ENCODE measurements around the gene TUBB3. TPM values are rescaled to one million over a fixed set of nuclear protein-coding genes. Genes with fewer than 3 reads are reported as not detected.

Gene TUBB3
- total RNA-seq, 4 donors from 2014 or later = 1.9 to 7.4 (median 3.9) TPM

DNA sequence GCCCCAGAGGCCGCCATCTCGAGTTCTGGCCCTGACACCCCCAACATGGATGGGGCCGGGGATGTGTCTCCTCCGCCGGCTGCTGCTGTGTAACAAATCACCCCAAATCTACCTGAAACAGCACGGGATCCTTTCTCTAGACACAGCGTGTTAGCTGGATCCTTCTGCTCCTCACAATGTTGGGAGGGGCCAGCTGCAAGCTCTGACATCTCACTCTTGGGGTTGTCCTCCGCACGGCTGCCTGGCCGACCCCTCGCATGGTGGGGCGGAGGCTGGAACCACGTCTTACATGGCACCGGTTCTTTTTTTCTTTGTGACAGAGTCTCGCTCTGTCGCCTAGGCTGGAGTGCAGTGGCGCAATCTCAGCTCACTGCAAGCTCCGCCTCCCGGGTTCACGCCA is 13.8 kb downstream of the TUBB3 start:
- TF ChIP-seq, protein P1, sequence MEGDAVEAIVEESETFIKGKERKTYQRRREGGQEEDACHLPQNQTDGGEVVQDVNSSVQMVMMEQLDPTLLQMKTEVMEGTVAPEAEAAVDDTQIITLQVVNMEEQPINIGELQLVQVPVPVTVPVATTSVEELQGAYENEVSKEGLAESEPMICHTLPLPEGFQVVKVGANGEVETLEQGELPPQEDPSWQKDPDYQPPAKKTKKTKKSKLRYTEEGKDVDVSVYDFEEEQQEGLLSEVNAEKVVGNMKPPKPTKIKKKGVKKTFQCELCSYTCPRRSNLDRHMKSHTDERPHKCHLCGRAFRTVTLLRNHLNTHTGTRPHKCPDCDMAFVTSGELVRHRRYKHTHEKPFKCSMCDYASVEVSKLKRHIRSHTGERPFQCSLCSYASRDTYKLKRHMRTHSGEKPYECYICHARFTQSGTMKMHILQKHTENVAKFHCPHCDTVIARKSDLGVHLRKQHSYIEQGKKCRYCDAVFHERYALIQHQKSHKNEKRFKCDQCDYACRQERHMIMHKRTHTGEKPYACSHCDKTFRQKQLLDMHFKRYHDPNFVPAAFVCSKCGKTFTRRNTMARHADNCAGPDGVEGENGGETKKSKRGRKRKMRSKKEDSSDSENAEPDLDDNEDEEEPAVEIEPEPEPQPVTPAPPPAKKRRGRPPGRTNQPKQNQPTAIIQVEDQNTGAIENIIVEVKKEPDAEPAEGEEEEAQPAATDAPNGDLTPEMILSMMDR (IDR thresholded peaks at IDR 0.05) = no peak
- TF ChIP-seq POLR2A (IDR thresholded peaks at IDR 0.05) = no peak
- intact Hi-C loops (cut with DNase I; ENCODE audit: low total_unique reads) = no loop called here
- DNase-seq (ENCODE audit: low spot score in 2 of 2) = no peak
- WGBS, 2 donors = 95% methylated on average over 20 of the region's 20 CpGs
- no peak overlapping the region for H3K4me3 ChIP-seq (ENCODE audit: low read depth, poor library complexity, severe bottlenecking)

DNA sequence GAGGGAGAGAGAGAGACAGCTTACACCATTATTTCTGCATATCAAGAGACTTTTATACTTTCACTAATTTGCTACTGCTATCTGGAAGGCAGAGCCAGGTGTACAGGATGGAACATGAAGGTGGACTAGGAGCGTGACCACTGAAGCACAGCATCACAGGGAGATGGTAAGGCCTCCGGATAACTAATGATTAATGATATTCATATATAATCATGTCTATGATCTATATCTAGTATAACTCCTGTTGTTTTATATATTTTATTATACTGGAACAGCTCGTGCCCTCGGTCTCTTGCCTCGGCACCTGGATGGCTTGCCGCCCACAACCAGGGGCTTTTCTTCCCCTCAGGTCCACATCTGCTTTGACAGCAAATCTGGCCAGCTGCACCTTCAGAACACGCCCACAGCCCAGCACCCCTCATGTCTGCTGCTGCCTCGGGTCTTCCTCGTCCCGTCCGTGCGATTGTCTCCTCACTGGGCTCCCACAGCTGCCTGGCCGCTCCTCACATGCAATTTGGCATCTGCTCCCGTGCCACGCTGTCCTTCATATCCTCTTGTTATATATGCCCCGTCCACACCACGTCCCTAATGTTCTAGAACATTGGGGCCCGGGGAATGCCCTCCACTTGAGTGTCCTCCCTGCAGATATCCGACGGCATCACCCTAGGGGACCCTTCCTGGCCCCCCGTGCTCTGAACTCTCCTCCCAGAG is 15.2 kb downstream of the TUBB3 start:
- H3K4me3 ChIP-seq (ENCODE audit: low read depth, poor library complexity, severe bottlenecking) = no peak overlapping the region
- DNase-seq (ENCODE audit: low spot score in 2 of 2) = no peak
- intact Hi-C loops (cut with DNase I; ENCODE audit: low total_unique reads) = no loop called here
- TF ChIP-seq, protein P1 (IDR thresholded peaks at IDR 0.05) = no peak
- no peak for TF ChIP-seq POLR2A (IDR thresholded peaks at IDR 0.05)
- 70% methylated on average over 21 of the region's 21 CpGs for WGBS, 2 donors

DNA sequence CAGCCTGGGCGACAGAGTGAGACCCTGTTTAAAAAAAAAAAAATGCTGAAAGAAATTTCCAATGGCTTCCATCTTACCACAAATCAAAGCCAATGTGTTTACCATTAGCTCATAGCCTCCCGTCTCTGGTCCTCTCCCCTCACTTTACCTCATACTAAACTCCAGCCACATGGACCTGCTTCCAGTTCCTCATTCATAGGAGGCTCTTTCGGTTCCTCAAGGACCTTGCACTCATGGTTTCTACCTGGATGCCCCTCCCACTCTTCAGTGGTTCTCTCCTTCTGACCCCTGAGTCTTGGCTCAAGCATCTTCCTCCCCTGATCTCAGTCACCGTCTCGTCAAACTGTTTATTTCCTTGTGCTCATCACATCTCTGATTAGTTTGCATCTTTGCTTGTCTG is 21.6 kb downstream of the TUBB3 start:
- WGBS, 2 donors = 70 to 81% methylated on average over 5 of the region's 5 CpGs
- no peak overlapping the region for H3K4me3 ChIP-seq (ENCODE audit: low read depth, poor library complexity, severe bottlenecking)
- no peak for DNase-seq (ENCODE audit: low spot score in 2 of 2)
- TF ChIP-seq, protein P1 (IDR thresholded peaks at IDR 0.05) = no peak
- no peak for TF ChIP-seq POLR2A (IDR thresholded peaks at IDR 0.05)
- intact Hi-C loops (cut with DNase I; ENCODE audit: low total_unique reads) = no loop called here

DNA sequence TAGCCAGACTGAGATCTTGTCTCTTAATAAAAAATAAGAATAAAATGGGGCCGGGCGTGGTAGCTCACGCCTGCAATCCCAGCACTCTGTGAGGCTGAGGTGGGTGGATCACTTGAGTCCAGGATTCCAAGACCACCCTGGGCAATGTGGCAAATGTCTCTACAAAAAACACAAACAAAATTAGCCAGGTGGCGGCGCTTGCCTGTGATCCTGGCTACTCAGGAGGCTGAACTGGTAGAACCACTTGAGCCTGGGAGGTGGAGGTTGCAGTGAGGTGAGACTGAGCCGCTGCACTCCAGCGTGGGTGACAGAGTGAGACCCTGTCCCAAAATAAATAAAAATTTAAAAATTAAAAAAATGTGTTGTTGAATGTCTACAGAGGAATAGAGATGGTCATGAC is 22.5 kb downstream of the TUBB3 start:
- 45 to 58% methylated on average over 7 of the region's 7 CpGs for WGBS, 2 donors

DNA sequence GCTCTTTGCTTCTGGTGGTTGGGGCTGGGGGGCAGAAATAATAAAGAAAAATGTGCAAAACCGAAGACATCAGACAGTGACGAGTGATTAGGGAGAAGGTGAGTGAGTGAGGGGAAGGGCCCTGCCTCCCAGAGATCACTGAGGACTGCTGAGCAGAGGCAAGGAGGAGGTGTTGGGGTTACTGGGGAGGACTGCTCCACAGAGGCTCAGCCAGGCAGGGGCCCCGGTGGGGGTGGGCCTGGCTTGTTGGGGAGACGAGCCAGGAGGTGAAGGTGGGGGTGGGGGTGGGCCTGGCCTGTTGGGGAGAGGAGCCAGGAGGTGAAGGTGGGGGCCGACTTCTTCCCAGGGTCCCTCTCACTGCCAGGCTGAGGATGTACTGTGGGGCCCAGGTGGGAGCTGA is 23.4 kb downstream of the TUBB3 start:
- DNase-seq (ENCODE audit: low spot score in 2 of 2) = no peak
- H3K4me3 ChIP-seq (ENCODE audit: low read depth, poor library complexity, severe bottlenecking) = no peak overlapping the region
- intact Hi-C loops (cut with DNase I; ENCODE audit: low total_unique reads) = no loop called here
- 59 to 60% methylated on average over 5 of the region's 5 CpGs for WGBS, 2 donors
- no peak for TF ChIP-seq POLR2A (IDR thresholded peaks at IDR 0.05)
- TF ChIP-seq, protein P1 (IDR thresholded peaks at IDR 0.05) = no peak

More for the DNA sequence above, 22.5 kb downstream of the TUBB3 start:
- no peak overlapping the region for H3K4me3 ChIP-seq (ENCODE audit: low read depth, poor library complexity, severe bottlenecking)
- TF ChIP-seq, protein P1 (IDR thresholded peaks at IDR 0.05) = no peak
- TF ChIP-seq POLR2A (IDR thresholded peaks at IDR 0.05) = no peak
- no peak for DNase-seq (ENCODE audit: low spot score in 2 of 2)
- intact Hi-C loops (cut with DNase I; ENCODE audit: low total_unique reads) = no loop called here

Data from lower leg skin (tissue), 4 donors.